HL-60/S4 treated with retinoic acid at 250 ng/mL for 4 days and 3 days (cell line): ENCODE data around the gene SYT6.

Source experiments
- in situ Hi-C: fragments of 300-500 bp; cut with MboI; formaldehyde crosslinking; loops from 2 replicates; pipeline ENCODE4 v1.7.0; 2022; ENCODE audit warnings: low sequenced_read_pairs

The SYT6 gene

DNA sequence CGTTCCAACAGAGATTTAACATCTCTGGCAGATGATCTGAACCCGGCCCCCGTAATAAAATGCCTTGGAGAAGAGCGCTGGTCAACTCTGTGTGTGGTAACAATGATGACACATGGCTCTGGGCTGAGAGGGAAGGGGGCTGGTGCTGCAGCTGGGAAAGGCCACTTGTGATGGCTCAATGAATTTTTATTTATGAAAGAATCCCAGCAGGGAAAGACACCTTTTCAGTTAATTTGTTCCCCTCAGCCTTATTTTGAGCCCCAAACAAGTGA, 59.4 kb downstream of the SYT6 start:
- in situ Hi-C loops = no loop called here

DNA sequence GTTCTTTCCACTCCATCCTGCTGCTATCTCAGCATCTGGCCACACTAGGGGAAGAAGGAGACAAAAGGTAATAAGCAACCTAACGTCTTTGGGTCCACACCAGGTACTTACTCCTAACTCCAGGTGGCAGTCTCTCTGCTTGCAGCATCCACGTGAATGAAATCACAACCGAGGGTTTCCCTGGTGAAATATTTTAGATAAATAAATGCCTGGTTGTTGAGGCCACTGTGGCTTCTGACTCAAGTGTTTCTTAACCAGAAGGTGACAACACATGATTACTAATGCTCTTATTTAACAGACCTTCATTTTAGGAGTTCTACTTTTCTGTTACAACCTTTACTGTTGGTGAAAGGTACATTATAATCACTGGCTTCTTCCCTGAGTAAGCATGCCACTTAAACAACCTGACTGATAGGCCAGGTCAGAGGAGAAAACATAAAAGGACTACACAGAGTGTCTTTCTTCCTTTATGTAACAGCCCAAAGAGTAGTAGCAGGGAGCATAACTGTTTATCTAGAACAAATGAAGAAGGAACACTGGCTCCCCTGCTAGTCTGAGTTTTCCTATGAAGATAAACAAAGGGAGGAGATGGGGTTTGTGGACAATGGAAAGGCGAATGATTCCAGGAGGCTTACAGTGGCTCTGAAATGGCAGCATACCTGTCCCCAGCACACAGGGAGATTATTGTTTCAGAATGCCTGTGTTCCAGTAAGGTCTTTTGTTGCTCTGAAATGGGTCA, 59.9 kb downstream of the SYT6 start:
- in situ Hi-C loops = no loop called here

DNA sequence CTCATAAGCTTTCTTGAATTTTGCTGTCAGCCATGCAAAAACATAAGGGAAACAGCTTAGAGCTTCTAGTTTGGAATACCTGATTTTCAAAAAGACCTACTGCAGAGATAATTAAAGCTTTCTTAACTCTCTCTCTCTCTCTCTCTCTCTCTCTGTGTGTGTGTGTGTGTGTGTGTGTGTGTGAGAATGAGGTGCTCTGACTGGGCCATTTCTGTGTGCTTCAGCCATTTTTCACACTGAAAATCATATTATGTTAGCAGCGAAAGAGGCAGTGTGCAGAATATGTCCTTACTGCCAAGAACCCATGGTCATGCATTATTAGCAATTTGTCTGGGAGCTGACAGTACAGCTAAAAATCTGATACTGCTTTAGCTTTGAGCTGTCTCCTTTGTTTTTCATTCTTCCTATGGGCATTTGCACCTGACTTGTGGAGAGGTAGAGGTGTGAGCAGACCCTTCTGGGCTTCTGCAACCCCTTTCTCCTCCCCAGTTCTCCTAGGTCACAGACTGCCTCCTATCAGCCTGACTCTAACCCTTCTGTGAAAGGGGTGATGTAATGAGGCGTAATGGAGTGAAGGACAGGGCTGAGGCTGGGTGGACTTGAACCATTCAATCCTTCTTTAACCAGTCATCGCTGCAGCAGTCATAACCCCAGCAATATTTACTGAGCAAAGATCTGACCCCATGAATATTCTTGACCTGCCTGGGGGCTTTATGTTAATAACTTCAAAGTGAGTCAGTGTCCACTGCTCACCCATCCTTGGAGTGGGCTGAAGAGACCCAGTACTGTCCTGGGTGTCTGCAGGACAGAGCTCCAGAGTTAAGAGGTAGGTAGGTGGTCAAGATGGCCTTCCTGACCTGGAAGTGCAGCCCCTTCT, 61.2 kb downstream of the SYT6 start:
- in situ Hi-C loops = no loop called here

DNA sequence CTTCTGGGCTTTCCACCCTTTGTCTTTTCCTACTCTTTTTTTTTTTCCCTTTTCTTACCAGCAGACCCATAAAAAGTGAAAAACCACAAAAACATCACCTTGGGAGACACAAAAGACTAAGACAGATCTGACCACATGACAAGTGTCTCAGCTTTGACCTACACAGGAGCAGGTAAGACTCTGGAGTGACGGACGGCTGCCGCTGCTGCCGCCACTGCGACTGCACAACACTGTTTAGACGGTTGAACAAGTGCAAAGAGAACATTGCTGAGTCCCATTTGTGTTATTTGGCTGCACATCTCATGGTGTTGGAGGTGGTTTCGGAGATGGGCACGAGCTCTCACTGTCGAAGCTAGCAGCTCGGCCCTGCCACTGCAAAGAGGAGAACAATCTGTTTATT, 62.0 kb downstream of the SYT6 start:
- in situ Hi-C loops = no loop called here

DNA sequence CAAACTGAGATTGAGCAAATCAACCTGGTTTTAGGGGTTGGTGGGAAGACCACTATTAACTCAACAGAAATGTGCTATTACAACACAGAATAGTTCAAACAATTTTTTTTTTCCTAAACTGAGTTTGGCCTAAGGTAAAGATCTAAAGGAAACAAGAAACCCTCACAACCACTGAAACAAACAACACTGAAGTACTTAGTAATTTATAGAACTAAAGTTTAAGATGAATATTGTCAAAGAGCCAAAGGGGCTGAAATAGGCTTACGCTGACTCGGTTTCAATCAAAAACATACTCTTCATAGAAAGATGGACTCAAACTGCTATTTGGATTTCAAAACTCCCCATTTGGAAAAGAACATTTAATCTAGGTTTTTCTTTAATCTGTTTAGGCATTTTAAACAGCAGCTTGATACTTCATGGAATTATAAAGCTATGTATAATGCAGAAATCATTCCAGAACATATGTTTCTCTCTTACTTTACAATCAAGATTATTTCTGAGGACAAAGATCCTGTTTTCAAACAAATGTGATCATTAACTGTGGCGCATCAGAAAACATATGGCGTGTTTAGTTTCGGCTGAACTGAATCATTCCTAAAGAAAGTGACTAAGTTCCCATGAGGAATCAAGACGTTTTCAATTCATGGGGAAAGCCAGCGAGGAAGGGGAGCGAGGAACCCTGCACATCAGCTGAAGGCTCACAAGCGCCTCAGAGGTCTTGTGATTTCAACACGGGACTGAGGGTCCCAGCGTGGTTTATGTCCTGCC, 62.7 kb downstream of the SYT6 start:
- in situ Hi-C loops = no loop called here

GRCh38 chr1:114089502-114090138, 64.0 kb downstream of the SYT6 start:
- in situ Hi-C loops = no loop called here

- in situ Hi-C loops = no loop called here
These were observed 65.0 kb downstream of the SYT6 start for GRCh38 chr1:114088392-114089299.

DNA sequence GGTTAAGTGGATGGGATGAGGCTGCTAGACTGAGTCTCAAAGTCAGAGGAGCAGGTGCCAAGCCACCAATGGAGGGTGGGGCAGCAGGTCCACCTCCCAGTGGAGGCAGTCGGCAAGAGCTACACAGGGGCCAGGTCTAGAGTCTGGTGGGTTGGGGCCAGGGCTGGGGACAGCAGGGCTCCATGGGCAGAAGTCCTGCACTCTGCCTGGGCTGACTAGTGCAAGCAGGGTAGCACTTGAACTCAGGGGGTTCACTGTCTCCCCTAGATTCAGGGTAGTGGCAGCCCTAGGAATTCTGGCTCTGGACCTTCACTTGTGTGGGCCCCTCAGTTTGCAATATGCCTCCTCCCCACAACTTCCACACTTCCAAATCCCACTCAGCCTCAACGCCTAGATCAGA, 66.2 kb downstream of the SYT6 start:
- in situ Hi-C loops = no loop called here

- in situ Hi-C loops = no loop called here
These were observed 66.9 kb downstream of the SYT6 start for GRCh38 chr1:114086601-114087368.

- in situ Hi-C loops = no loop called here
These were observed 70.6 kb downstream of the SYT6 start for GRCh38 chr1:114082867-114083585.

GRCh38 chr1:114082304-114082630, 71.4 kb downstream of the SYT6 start:
- in situ Hi-C loops = no loop called here

DNA sequence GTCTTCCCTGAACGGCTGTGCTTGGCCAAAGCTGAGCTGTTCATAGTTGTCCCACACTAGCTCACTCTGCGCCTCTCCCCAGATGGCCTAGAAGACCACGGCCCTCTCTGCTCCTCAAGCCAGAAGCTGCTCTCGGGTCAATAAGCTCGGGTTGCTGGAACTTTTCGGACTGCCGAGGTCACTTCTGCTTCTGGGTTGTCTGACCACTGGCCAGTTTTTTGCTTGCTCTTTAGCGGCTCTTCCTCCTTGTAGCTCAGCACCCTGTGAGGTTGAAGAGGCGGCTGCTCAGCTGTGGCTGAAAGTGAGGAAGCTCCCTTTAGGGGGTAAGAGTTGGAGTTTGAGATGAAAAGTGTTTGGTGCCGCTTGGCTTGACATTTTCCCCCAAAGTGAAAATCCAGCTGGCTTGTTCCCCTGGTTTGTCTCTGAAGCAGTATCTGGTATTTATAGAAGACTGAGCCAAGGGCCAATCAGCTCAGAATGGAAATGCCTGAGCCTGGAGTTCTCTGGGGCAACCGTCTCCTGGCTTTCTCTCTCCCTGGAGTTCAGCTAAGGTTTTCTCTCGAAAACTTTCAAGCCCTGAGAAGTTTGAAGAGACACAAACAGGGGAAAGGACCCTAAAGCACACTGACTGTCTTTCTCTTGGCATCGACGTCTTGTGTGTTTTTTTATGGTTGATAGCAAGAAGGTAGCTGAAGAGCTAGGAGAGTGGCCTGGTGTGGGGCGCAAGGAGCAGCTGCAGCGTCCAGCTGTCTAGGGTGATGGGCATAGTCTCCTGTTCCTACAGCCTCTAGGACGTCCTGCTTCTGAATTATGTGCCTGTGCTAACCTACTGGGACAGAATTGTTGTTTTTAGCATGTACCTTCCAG, 72.0 kb downstream of the SYT6 start:
- in situ Hi-C loops = no loop called here

DNA sequence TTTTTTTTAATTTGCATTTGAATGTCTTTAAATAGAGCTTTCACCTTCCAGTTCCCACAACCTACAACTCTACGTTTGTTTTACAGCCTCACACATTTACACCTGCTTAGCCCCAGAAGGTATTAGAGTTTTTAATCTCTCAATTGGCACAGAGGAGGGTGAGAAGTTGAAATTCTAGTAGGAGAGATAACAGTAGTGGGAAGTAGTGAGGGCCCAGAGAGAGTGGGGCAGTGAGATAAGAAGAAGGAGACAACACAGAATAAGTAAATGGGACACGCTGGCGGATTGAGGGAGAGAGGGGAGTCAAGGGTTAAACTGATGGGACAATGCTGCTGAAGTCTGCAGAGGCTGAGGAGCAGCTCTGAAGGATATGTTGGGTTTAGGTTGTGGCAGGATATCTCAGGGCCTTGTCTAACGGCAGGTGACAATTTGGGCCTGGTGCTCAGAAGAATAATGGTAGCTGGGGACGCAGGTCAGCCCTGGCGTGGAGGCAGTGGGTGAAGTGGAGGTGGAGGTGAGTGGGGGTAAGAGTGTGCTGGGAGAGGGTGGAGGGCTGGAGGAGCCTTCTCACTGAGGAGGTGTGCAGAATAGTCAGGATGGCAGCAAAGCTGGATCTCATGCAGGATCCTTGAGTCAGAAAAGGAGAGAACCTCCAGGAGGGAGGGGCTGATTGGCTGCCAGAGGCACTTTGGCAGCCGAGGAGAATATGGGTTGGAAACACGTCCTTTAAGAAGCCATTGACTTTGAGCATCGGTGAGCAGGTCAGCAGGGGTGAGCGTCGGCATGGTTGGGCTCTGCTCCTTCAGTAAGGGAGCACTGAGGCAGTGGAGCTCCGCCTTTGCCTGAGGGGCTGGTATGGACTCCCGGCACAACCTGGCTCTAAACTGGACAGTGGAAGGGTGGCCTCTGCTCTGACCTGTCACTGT, 72.9 kb downstream of the SYT6 start:
- in situ Hi-C loops = no loop called here

DNA sequence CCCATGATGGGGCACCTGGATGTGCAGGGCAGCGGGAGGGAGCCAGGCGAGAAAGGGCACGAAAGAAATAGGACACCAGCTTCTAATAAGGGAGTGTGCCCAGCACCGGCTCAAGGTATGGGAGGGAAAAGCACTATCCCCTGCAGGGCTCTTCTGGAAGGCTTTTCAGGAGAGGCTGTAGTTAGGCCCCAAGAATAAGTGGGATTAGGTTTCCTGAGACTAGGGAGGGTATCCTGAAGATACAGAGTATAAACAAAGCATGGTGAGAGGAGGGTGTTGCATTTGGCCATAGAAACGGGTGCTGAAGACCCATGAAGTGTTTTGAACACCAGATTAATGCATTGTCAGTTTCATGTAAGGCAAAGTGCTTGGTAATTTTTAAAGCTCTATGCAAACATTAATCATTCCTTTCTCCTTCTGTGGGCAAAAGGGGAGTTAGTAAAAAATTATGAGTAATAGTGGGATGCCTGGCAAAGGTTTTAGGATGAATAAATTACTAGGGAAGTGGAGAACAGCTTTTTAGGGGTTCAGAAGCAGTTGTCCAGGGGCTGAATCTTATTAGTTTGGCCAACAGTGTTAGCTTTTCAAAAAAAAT, 74.0 kb downstream of the SYT6 start:
- in situ Hi-C loops = no loop called here

- in situ Hi-C loops = no loop called here
These were observed 75.6 kb downstream of the SYT6 start for GRCh38 chr1:114078116-114078515.

GRCh38 chr1:114077188-114077587, 76.5 kb downstream of the SYT6 start:
- in situ Hi-C loops = no loop called here

DNA sequence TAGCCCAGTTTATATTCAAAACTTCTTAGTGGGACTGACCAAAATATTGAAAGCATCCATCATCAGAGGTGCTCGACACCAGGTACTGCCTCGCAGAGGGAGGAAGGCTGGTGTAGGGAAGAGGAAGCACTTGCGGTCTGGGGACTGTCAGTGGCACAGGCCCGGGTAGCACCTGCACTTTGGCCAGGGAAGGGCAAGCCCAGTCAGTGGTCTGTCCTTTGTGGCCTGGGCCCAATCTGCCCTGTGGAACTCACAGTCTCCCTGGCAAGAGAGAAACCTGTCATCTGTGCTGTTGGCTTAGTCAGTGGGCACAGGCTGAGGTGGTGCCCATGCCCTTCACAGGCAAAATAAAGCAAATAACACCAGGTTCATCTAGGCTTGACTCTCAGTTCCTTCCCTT, 77.4 kb downstream of the SYT6 start:
- in situ Hi-C loops = no loop called here
